ENCODE data around the gene TMEM108.

The TMEM108 gene

GRCh38 chr3:133295199-133295901 is 257.2 kb downstream of the TMEM108 start (continued):
- TF ChIP-seq, protein P1, sequence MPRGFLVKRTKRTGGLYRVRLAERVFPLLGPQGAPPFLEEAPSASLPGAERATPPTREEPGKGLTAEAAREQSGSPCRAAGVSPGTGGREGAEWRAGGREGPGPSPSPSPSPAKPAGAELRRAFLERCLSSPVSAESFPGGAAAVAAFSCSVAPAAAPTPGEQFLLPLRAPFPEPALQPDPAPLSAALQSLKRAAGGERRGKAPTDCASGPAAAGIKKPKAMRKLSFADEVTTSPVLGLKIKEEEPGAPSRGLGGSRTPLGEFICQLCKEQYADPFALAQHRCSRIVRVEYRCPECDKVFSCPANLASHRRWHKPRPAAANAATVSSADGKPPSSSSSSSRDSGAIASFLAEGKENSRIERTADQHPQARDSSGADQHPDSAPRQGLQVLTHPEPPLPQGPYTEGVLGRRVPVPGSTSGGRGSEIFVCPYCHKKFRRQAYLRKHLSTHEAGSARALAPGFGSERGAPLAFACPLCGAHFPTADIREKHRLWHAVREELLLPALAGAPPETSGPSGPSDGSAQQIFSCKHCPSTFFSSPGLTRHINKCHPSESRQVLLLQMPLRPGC (tag by site-specific recombination; IDR thresholded peaks at IDR 0.05) = no peak
- TF ChIP-seq ZBTB11 (tag by site-specific recombination; conservative IDR thresholded peaks at IDR 0.05; ENCODE audit: low read depth) = no peak
- no peak for TF ChIP-seq ZNF239 (tag by site-specific recombination; IDR thresholded peaks at IDR 0.05)
- TF ChIP-seq, protein P2, sequence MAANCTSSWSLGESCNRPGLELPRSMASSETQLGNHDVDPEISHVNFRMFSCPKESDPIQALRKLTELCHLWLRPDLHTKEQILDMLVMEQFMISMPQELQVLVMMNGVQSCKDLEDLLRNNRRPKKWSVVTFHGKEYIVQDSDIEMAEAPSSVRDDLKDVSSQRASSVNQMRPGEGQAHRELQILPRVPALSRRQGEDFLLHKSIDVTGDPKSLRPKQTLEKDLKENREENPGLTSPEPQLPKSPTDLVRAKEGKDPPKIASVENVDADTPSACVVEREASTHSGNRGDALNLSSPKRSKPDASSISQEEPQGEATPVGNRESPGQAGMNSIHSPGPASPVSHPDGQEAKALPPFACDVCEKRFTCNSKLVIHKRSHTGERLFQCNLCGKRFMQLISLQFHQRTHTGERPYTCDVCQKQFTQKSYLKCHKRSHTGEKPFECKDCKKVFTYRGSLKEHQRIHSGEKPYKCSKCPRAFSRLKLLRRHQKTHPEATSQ (tag by site-specific recombination; IDR thresholded peaks at IDR 0.05) = no peak
- TF ChIP-seq ZFP41 (tag by site-specific recombination; IDR thresholded peaks at IDR 0.05; ENCODE audit: borderline replicate concordance) = no peak
- TF ChIP-seq ZNF416 (tag by site-specific recombination; IDR thresholded peaks at IDR 0.05) = no peak
- TF ChIP-seq ZNF600 (tag by site-specific recombination; IDR thresholded peaks at IDR 0.05) = peak; percentile 38; the same call in 1 of the 2 replicates
- no peak for TF ChIP-seq ZNF670 (tag by site-specific recombination; IDR thresholded peaks at IDR 0.05; ENCODE audit: low read depth)
- TF ChIP-seq OSR2 (tag by site-specific recombination; IDR thresholded peaks at IDR 0.05) = peak; percentile 85
- no peak for TF ChIP-seq ZNF521 (tag by site-specific recombination; IDR thresholded peaks at IDR 0.05)
- TF ChIP-seq ZNF596 (tag by site-specific recombination; IDR thresholded peaks at IDR 0.05) = no peak
- no peak for TF ChIP-seq ZNF624 (tag by site-specific recombination; IDR thresholded peaks at IDR 0.05)
- no peak for TF ChIP-seq ZNF677 (tag by site-specific recombination; IDR thresholded peaks at IDR 0.05)
- no peak for TF ChIP-seq ZNF157 (tag by site-specific recombination; IDR thresholded peaks at IDR 0.05)
- TF ChIP-seq SALL2 (tag by site-specific recombination; IDR thresholded peaks at IDR 0.05; ENCODE audit: borderline replicate concordance) = no peak
- no peak for TF ChIP-seq YY1 (tag by site-specific recombination; IDR thresholded peaks at IDR 0.05)
- TF ChIP-seq ZNF776 (tag by site-specific recombination; IDR thresholded peaks at IDR 0.05; ENCODE audit: borderline replicate concordance) = no peak
- TF ChIP-seq WT1 (tag by site-specific recombination; IDR thresholded peaks at IDR 0.05) = peak; percentile 54; the same call in 1 of the 2 replicates
- peak; percentile 39; the same call in 1 of the 2 replicates for TF ChIP-seq ZBTB17 (tag by site-specific recombination; IDR thresholded peaks at IDR 0.05)
- TF ChIP-seq ZNF335 (tag by site-specific recombination; conservative IDR thresholded peaks at IDR 0.05) = no peak
- TF ChIP-seq ZNF645 (tag by site-specific recombination; IDR thresholded peaks at IDR 0.05) = no peak
- no peak for TF ChIP-seq MEIS1 (CRISPR knock-in tag; IDR thresholded peaks at IDR 0.05; ENCODE audit: borderline replicate concordance)

Data from HEK293 (cell line).